K562 (cell line): ENCODE data around the gene HOXB6. TPM values are rescaled to one million over a fixed set of nuclear protein-coding genes. Genes with fewer than 3 reads are reported as not detected.

Experiments
- BRD9 ChIP-seq: fragments of 450-650 bp; IDR thresholded peaks from 2 replicates; pipeline ENCODE4 v1.6.1; 2018; ENCODE audit warnings: low read depth; ENCODE audit not compliant: partially characterized antibody
- CSDE1 ChIP-seq, 2 experiments: fragments of 450-650 bp; IDR thresholded peaks; 2 replicates each; pipeline ENCODE4 v1.6.1; 2016; ENCODE audit warnings: mild to moderate bottlenecking in 1 of 2
- CTCF ChIP-seq, 3 experiments: IDR thresholded peaks in 2 of 3; conservative IDR thresholded peaks in 1 of 3; 2 replicates each; pipeline ENCODE4 v1.5.1; 2011 to 2012; ENCODE audit warnings: low read length in 3 of 3, mild to moderate bottlenecking in 3 of 3, control low read depth in 2 of 3, improper control_type of control experiment in 1 of 3, inconsistent platforms in 1 of 3, low read depth in 1 of 3, mixed read lengths in 1 of 3, moderate library complexity in 1 of 3; ENCODE audit not compliant: insufficient read depth in 2 of 3
- EGR1 ChIP-seq: fragments of 450-650 bp; conservative IDR thresholded peaks from 2 replicates; pipeline ENCODE4 v1.6.1; 2017; ENCODE audit warnings: mild to moderate bottlenecking
- ESRRA ChIP-seq: fragments of 450-650 bp; IDR thresholded peaks from 2 replicates; pipeline ENCODE4 v1.6.1; 2014; ENCODE audit warnings: low read depth, mild to moderate bottlenecking, moderate library complexity, borderline replicate concordance
- ETS1 ChIP-seq: conservative IDR thresholded peaks from 2 replicates; pipeline ENCODE4 v1.6.1; 2011; ENCODE audit warnings: low read depth, mild to moderate bottlenecking, low read length; ENCODE audit not compliant: control insufficient read depth
- FOXP1 ChIP-seq: sonication (generic); formaldehyde crosslinking; IDR thresholded peaks from 2 replicates; pipeline ENCODE4 v1.8.0; 2022; ENCODE audit warnings: mild to moderate bottlenecking, missing genetic modification reagents
- GTF2E2 ChIP-seq: fragments of 200-800 bp; sonication (Bioruptor generic); IDR thresholded peaks from 2 replicates; pipeline ENCODE4 v1.6.1; 2016; ENCODE audit warnings: missing genetic modification characterization, missing compliant biosample characterization
- HDGF ChIP-seq: fragments of 450-650 bp; IDR thresholded peaks from 2 replicates; pipeline ENCODE4 v1.6.1; 2016
- HEY1 ChIP-seq: fragments of 250-450 bp; sonication (Bioruptor Pico); IDR thresholded peaks from 2 replicates; pipeline ENCODE4 v1.5.0; 2020; ENCODE audit warnings: mild to moderate bottlenecking, moderate library complexity, borderline replicate concordance
- HMG20B ChIP-seq: fragments of 250-450 bp; sonication (Bioruptor Pico); IDR thresholded peaks from 2 replicates; pipeline ENCODE4 v1.5.0; 2021; ENCODE audit warnings: mild to moderate bottlenecking
- IRF2 ChIP-seq: sonication (generic); formaldehyde crosslinking; IDR thresholded peaks from 2 replicates; pipeline ENCODE4 v1.8.1; 2022; ENCODE audit warnings: mild to moderate bottlenecking, missing genetic modification reagents
- KLF13 ChIP-seq: fragments of 450-650 bp; IDR thresholded peaks from 2 replicates; pipeline ENCODE4 v1.6.1; 2016; ENCODE audit warnings: missing genetic modification characterization, low read depth, mild to moderate bottlenecking, missing compliant biosample characterization, moderate library complexity, borderline replicate concordance
- MAFF ChIP-seq: IDR thresholded peaks from 2 replicates; pipeline ENCODE4 v1.6.1; 2012; ENCODE audit warnings: low read length, improper control_type of control experiment
- NCOR1 ChIP-seq: fragments of 450-650 bp; IDR thresholded peaks from 2 replicates; pipeline ENCODE4 v1.6.1; 2016; ENCODE audit warnings: mild to moderate bottlenecking, moderate library complexity
- PHB2 ChIP-seq: fragments of 450-650 bp; IDR thresholded peaks from 2 replicates; pipeline ENCODE4 v1.6.1; 2017; ENCODE audit warnings: low read depth
- PRPF4 ChIP-seq: fragments of 200-400 bp; formaldehyde crosslinking; IDR thresholded peaks from one replicate; pipeline ENCODE4 v1.6.1; 2017; ENCODE audit warnings: low read length, low read depth, mild to moderate bottlenecking; ENCODE audit not compliant: insufficient read depth, poor library complexity, severe bottlenecking
- PYGO2 ChIP-seq: fragments of 450-650 bp; IDR thresholded peaks from 2 replicates; pipeline ENCODE4 v1.6.1; 2016; ENCODE audit warnings: mild to moderate bottlenecking, missing genetic modification characterization, moderate library complexity, missing compliant biosample characterization
- RBBP5 ChIP-seq: fragments of 200-600 bp; sonication (generic); IDR thresholded peaks from 2 replicates; pipeline ENCODE4 v1.6.1; 2012; ENCODE audit warnings: borderline replicate concordance, mild to moderate bottlenecking, low read length, control low read depth, inconsistent platforms; ENCODE audit not compliant: insufficient read depth, poor library complexity, severe bottlenecking
- SMAD3 ChIP-seq: fragments of 450-650 bp; formaldehyde crosslinking; conservative IDR thresholded peaks from 2 replicates; pipeline ENCODE4 v1.4.0; 2020; ENCODE audit warnings: mild to moderate bottlenecking
- SOX6 ChIP-seq: fragments of 450-650 bp; IDR thresholded peaks from 2 replicates; pipeline ENCODE4 v1.6.1; 2014; ENCODE audit warnings: mild to moderate bottlenecking
- THRAP3 ChIP-seq: fragments of 450-650 bp; IDR thresholded peaks from 2 replicates; pipeline ENCODE4 v1.6.1; 2016; ENCODE audit warnings: mild to moderate bottlenecking, inconsistent platforms, borderline replicate concordance
- ZNF431 ChIP-seq: sonication (generic); formaldehyde crosslinking; IDR thresholded peaks from 2 replicates; pipeline ENCODE4 v1.8.0; 2022; ENCODE audit warnings: mild to moderate bottlenecking, missing genetic modification reagents
- ZNF512 ChIP-seq: IDR thresholded peaks from 2 replicates; pipeline ENCODE4 v1.6.1; 2016; ENCODE audit warnings: missing genetic modification characterization, missing compliant biosample characterization
- ZNF76 ChIP-seq: fragments of 250-450 bp; sonication (Bioruptor Pico); IDR thresholded peaks from 2 replicates; pipeline ENCODE4 v1.4.0; 2020; ENCODE audit warnings: mild to moderate bottlenecking, moderate library complexity, borderline replicate concordance
- polyA plus RNA-seq, 8 experiments: library from polyadenylated mRNA; depleted of rRNA in 4 of 8; stranded (reverse) in 5 of 8; unstranded in 3 of 8; fragments of >200 nt; fragmentation: Nextera tagmentation in 2 of 8; fragmentation: Illumina TruSeq in 1 of 8; extraction: Ambion mirVana in 2 of 8; extraction: Trizol in 1 of 8; gene quantifications; 2 replicates each; pipeline versions ENCODE4 v1.2.1 to v1.2.3, GENCODE V29; 2011 to 2014; ENCODE audit warnings: inconsistent platforms in 1 of 8, missing spikeins in 1 of 8
- total RNA-seq, 7 experiments: library from RNA; depleted of rRNA in 6 of 7; stranded (reverse); fragments of >200 nt in 6 of 7; fragmentation: Illumina TruSeq in 2 of 7; extraction: Trizol in 2 of 7; gene quantifications; 2 replicates each; pipeline versions ENCODE4 v1.2.1 to v1.2.3, GENCODE V29; 2011 to 2021; ENCODE audit warnings: low replicate concordance in 1 of 7

HOXB6 gene
- total and polyA plus RNA-seq, 9 of the 15 experiments (the other 6 are each of a cell fraction or from before 2014, with no cell fraction given), result 1.2 to 14.8 (median 4.9) TPM

GRCh38 chr17:48624544-48625494 lies 20.0 kb upstream of the HOXB6 start (continued):
- TF ChIP-seq CTCF (IDR thresholded peaks at IDR 0.05 in 2 of 3, conservative IDR thresholded peaks at IDR 0.05 in 1 of 3; ENCODE audit: insufficient read depth in 2 of 3, low read depth in 1 of 3, low read length in 3 of 3) (no peak), NCOR1 (no peak), EGR1 (no peak), MAFF (no peak), HDGF (no peak), PHB2 (no peak), ZNF76 (CRISPR knock-in tag) (no peak), ZNF431 (CRISPR knock-in tag) (no peak), HEY1 (CRISPR knock-in tag) (no peak), SMAD3 (CRISPR knock-in tag) (no peak), ZNF512 (tag) (no peak), PRPF4 (peak; percentile 70), BRD9 (no peak), ESRRA (no peak), ETS1 (no peak), CSDE1 (IDR thresholded peaks at IDR 0.05) (no peak), THRAP3 (no peak), IRF2 (no peak), RBBP5 (peak; percentile 61), GTF2E2 (tag) (no peak), FOXP1 (CRISPR knock-in tag) (peak; percentile 48), HMG20B (CRISPR knock-in tag) (no peak), SOX6 (no peak), KLF13 (tag) (no peak; the same call in 1 of the 2 replicates), PYGO2 (no peak)
